T-cell (primary cell): ENCODE data around the gene ATL1. TPM values are rescaled to one million over a fixed set of nuclear protein-coding genes. Genes with fewer than 3 reads are reported as not detected.

ENCODE experiments used
- ATAC-seq, 4 experiments: fragments of 200-7000 bp in 3 of 4; fragments of 150-1000 bp in 1 of 4; cut with Tn5 transposase; replicated peaks in 1 of 4; 1 replicate in 3 of 4; 2 replicates in 1 of 4; pipeline ENCODE4 v1.10.0; 2021; ENCODE audit warnings: moderate library complexity in 3 of 4, mild to moderate bottlenecking in 2 of 4, moderate number of reproducible peaks in 1 of 4
- CTCF ChIA-PET, 2 donors: fragments of 300-600 bp; sonication (Branson Sonifier 250); formaldehyde crosslinking; loops; one replicate each; lab custom pipeline; 2022; ENCODE audit warnings: antibody characterized with exemption in 2 of 2; lab: Charles Lee
- POLR2A ChIA-PET, 2 donors: fragments of 300-600 bp; sonication (Branson Sonifier 250); formaldehyde crosslinking; loops; one replicate each; lab custom pipeline; 2022; ENCODE audit warnings: antibody characterized with exemption in 2 of 2; lab: Charles Lee
- DNase-seq, 35 experiments: peaks; one replicate each; pipeline versions ENCODE4 v3.0.0 to v3.0.0-alpha.2; 2013 to 2023
- H3K27ac ChIP-seq: one replicate; pipeline ENCODE4 v1.5.1; 2013; ENCODE audit warnings: low read length
- H3K27me3 ChIP-seq, 2 experiments: replicated peaks in 1 of 2; 1 replicate in 1 of 2; 2 replicates in 1 of 2; pipeline versions ENCODE4 v1.6.1 to v1.7.0; 2013; ENCODE audit warnings: low read length in 1 of 2, mixed read lengths in 1 of 2; ENCODE audit not compliant: control insufficient read depth in 2 of 2, insufficient read depth in 2 of 2; ENCODE audit errors: extremely low read depth in 1 of 2
- H3K36me3 ChIP-seq, 2 donors: 1 replicate in 1 of 2; 2 replicates in 1 of 2; pipeline versions ENCODE4 v1.6.1 to v1.7.0; 2013; ENCODE audit warnings: low read length in 1 of 2; ENCODE audit not compliant: control insufficient read depth in 2 of 2, insufficient read depth in 1 of 2; ENCODE audit errors: extremely low read depth in 1 of 2
- H3K4me1 ChIP-seq, 2 experiments: 1 replicate in 1 of 2; 2 replicates in 1 of 2; pipeline versions ENCODE4 v1.6.1 to v1.7.0; 2013; ENCODE audit warnings: low read length in 2 of 2, mixed read lengths in 1 of 2; ENCODE audit not compliant: insufficient read depth in 2 of 2, control insufficient read depth in 1 of 2; ENCODE audit errors: extremely low read depth in 1 of 2
- H3K4me3 ChIP-seq, 2 donors: 1 replicate in 1 of 2; 2 replicates in 1 of 2; pipeline versions ENCODE4 v1.5.1 to v1.7.0; 2013; ENCODE audit warnings: mild to moderate bottlenecking in 2 of 2, low read length in 1 of 2, moderate library complexity in 1 of 2; ENCODE audit not compliant: control insufficient read depth in 1 of 2; ENCODE audit errors: extremely low read depth in 1 of 2
- H3K9me3 ChIP-seq: 2 replicates; pipeline ENCODE4 v1.7.0; 2013
- H3K27ac Mint-ChIP-seq, 2 donors: one replicate each; pipeline ENCODE4 v1.8.0; 2020 to 2021; ENCODE audit warnings: mild to moderate bottlenecking in 2 of 2, mixed read lengths in 2 of 2
- H3K27me3 Mint-ChIP-seq, 2 donors: one replicate each; pipeline ENCODE4 v1.8.0; 2021 to 2022; ENCODE audit warnings: mixed read lengths in 2 of 2
- H3K36me3 Mint-ChIP-seq: one replicate; pipeline ENCODE4 v1.8.0; 2021; ENCODE audit warnings: mixed read lengths
- H3K4me1 Mint-ChIP-seq, 3 donors: one replicate each; pipeline ENCODE4 v1.8.0; 2020 to 2022; ENCODE audit warnings: mixed read lengths in 3 of 3, mild to moderate bottlenecking in 1 of 3
- H3K4me3 Mint-ChIP-seq, 3 donors: one replicate each; pipeline ENCODE4 v1.8.0; 2020 to 2022; ENCODE audit warnings: mild to moderate bottlenecking in 3 of 3, mixed read lengths in 3 of 3, moderate library complexity in 3 of 3
- H3K9me3 Mint-ChIP-seq, 3 donors: one replicate each; pipeline ENCODE4 v1.8.0; 2020 to 2022; ENCODE audit warnings: mixed read lengths in 3 of 3
- WGBS: methylation state at CpG from one replicate; pipeline ENCODE4 v1.1.5; 2013; ENCODE audit warnings: missing lambda C conversion rate; ENCODE audit not compliant: insufficient coverage; 5-methylcytosine and 5-hydroxymethylcytosine counted together
- total RNA-seq, 35 experiments: library from RNA in 6 of 35; stranded (reverse) in 6 of 35; fragments of 120-200 nt in 1 of 35; gene quantifications; one replicate each; pipeline versions ENCODE4 v1.2.1 to v1.2.4 and lab custom pipeline; 2013 to 2026

ATL1 gene
- total RNA-seq, 5 donors from 2014 or later (not counting 1 experiment from before 2014, with no cell fraction given) = 1.2 to 3.2 (median 2.1) TPM

DNA sequence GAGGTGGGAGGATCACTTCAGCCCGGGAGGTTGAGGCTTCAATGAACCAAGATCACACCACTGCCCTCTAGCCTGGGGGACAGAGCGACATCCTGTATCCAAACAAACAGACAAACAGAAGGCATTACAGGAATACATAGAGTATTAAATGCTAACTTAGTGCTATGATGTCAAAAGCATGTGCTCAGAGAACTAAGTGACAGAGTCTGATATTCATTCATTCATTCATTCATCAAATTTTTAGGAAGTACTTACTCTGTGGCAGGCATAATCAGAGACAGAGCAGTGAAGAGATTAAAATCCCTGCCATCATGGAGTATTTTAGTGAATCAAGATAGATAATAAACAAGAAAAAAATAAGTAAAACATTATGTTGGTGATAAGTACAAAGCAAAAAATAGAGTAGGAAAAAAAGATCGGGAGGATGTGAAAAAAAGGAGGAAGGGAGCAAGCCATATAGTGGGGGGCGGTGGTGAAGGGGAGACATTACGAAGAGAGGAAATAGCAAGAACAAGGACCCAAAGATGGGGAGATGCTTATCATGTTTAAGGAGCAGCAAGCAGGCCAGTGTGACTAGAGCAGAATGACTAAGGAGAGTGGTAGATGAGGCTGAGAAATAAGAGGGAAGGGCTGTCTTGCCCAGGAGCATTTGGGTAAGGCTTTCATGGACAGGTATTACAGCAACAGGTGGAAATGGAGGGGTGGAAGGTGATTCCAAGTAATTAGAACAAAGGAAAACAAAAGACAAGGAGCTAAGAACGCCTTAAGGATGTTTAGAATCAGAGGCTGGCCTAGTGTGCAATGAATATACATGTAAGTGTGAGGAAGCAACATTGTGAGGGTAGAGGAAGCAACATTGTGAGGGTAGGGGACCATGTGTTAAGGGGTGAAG lies 30.4 kb upstream of the ATL1 start:
- 72% methylated on average over 4 of the region's 6 CpGs for WGBS
- Histone ChIP-seq H3K4me3 (no peak overlapping the region), H3K36me3 (no peaks in the 10 kb centered on the region), H3K27me3 (no peaks in the 10 kb centered on the region), H3K4me1 (peaks cover 23 to 24% of the 10 kb centered on the region in 2 experiments), H3K9me3 (no peaks in the 10 kb centered on the region), H3K27ac (no peak overlapping the region)
- ChIA-PET CTCF (interaction anchor here in 1 of 2 donors (1.3 kb wide), 1 partner anchor 209 kb away, joined by 9 read pairs; no protein-coding TSS in a partner anchor), POLR2A (interaction anchor here in 1 of 2 donors (0.5 kb wide), 1 partner anchor 45 kb away, joined by 4 read pairs; no protein-coding TSS in a partner anchor)
- Mint-ChIP-seq H3K4me3 (peak overlapping the region; percentile 86 to 90 (median 87)), H3K36me3 (no peaks in the 10 kb centered on the region), H3K27ac (peak overlapping the region in 1 of 2 donors; percentile 8), H3K27me3 (no peaks in the 10 kb centered on the region), H3K9me3 (no peaks in the 10 kb centered on the region), H3K4me1 (peaks cover 62 to 70% (median 68%) of the 10 kb centered on the region in 3 donors)
- DNase-seq = no peak
- no peak for ATAC-seq

- peaks cover 54 to 62% (median 60%) of the 10 kb centered on the region in 3 donors for H3K4me1 Mint-ChIP-seq
- H3K27me3 ChIP-seq = no peaks in the 10 kb centered on the region
- no peaks in the 10 kb centered on the region for H3K27me3 Mint-ChIP-seq
- H3K36me3 ChIP-seq = no peaks in the 10 kb centered on the region
- peak overlapping the region; percentile 3 to 8 for H3K27ac Mint-ChIP-seq
- H3K9me3 Mint-ChIP-seq = no peaks in the 10 kb centered on the region
- H3K4me3 ChIP-seq = no peak overlapping the region
- H3K9me3 ChIP-seq = no peaks in the 10 kb centered on the region
- DNase-seq (no peak), ATAC-seq (no peak)
- peaks cover 19 to 22% of the 10 kb centered on the region in 2 experiments for H3K4me1 ChIP-seq
- POLR2A ChIA-PET = interaction anchor here in 1 of 2 donors (0.5 kb wide), 1 partner anchor 45 kb away, joined by 4 read pairs; no protein-coding TSS in a partner anchor
- no peak overlapping the region for H3K27ac ChIP-seq
- CTCF ChIA-PET = no interaction called here
- peak overlapping the region; percentile 86 to 90 (median 87) for H3K4me3 Mint-ChIP-seq
- no peaks in the 10 kb centered on the region for H3K36me3 Mint-ChIP-seq
- WGBS = no CpG with 5 or more reads among the region's 1 CpG
Measured at GRCh38 chr14:50530358-50530757, 29.6 kb upstream of the ATL1 start.

DNA sequence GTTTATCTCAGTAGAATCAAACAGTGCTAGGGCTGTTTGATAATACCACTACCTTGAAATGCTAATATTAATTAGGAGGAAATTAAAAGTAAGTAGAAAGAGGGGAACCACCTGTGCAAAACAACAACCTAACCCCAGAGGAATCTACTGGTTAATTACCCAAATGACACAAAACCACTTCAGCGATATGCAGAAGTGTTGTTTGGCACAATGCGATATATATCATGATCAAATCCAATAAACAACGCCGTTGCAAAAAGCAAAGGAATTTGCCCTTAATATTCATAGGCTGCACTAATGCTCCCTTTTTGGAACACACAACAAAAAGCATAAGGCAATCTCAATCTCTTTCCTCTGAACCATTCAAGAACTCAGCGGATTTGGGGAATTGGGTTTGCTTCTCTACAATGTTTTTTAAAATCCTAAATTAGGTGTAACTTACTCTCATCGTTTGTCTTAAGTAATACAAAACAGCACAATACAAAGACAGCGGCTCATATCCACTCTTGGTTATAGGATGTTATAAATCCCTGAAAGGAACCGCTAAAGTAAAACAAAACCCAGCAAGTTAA lies 29.1 kb upstream of the ATL1 start:
- peaks cover 52 to 60% (median 59%) of the 10 kb centered on the region in 3 donors for H3K4me1 Mint-ChIP-seq
- no peak overlapping the region for H3K27ac ChIP-seq
- 73% methylated on average over 4 of the region's 8 CpGs for WGBS

GRCh38 chr14:50531595-50532501 lies 28.1 kb upstream of the ATL1 start:
- no peaks in the 10 kb centered on the region for H3K9me3 ChIP-seq
- ChIA-PET POLR2A (interaction anchor here in 1 of 2 donors (0.6 kb wide), 1 partner anchor 211 kb away, joined by 3 read pairs; no protein-coding TSS in a partner anchor), CTCF (interaction anchor here in 1 of 2 donors (0.6 to 1.0 kb wide), 2 partner anchors 211 to 484 kb away, joined by 3 to 5 read pairs; no protein-coding TSS in a partner anchor)
- peak overlapping the region; percentile 84 to 88 for H3K27ac Mint-ChIP-seq
- WGBS = under 1% methylated on average over 80 of the region's 82 CpGs
- ATAC-seq (peak in 1 of 4 experiments; percentile 14), DNase-seq (peak in 28 of 35 experiments; percentile 1 to 45 (median 6))
- peak overlapping the region; percentile 87 to 89 for H3K4me3 ChIP-seq
- H3K4me1 ChIP-seq = peaks cover 18 to 19% of the 10 kb centered on the region in 2 experiments
- H3K27me3 ChIP-seq = no peaks in the 10 kb centered on the region
- H3K36me3 ChIP-seq = no peaks in the 10 kb centered on the region
- peak overlapping the region; percentile 86 to 90 (median 87) for H3K4me3 Mint-ChIP-seq
- H3K27ac ChIP-seq = peak overlapping the region; percentile 22
- peaks cover 42 to 52% (median 51%) of the 10 kb centered on the region in 3 donors for H3K4me1 Mint-ChIP-seq
- no peaks in the 10 kb centered on the region for H3K9me3 Mint-ChIP-seq
- H3K36me3 Mint-ChIP-seq = no peaks in the 10 kb centered on the region
- H3K27me3 Mint-ChIP-seq = no peaks in the 10 kb centered on the region

More for the DNA sequence above, 29.1 kb upstream of the ATL1 start:
- Histone ChIP-seq H3K36me3 (no peaks in the 10 kb centered on the region), H3K27me3 (no peaks in the 10 kb centered on the region), H3K4me3 (peak overlapping the region in 1 of 2 donors; percentile 89), H3K4me1 (peaks cover 18 to 19% of the 10 kb centered on the region in 2 experiments), H3K9me3 (no peaks in the 10 kb centered on the region)
- DNase-seq (no peak), ATAC-seq (no peak)
- peak overlapping the region; percentile 86 to 90 (median 87) for H3K4me3 Mint-ChIP-seq
- ChIA-PET POLR2A (no interaction called here), CTCF (no interaction called here)
- peak overlapping the region; percentile 84 to 88 for H3K27ac Mint-ChIP-seq
- no peaks in the 10 kb centered on the region for H3K9me3 Mint-ChIP-seq
- H3K27me3 Mint-ChIP-seq = no peaks in the 10 kb centered on the region
- H3K36me3 Mint-ChIP-seq = no peaks in the 10 kb centered on the region

DNA sequence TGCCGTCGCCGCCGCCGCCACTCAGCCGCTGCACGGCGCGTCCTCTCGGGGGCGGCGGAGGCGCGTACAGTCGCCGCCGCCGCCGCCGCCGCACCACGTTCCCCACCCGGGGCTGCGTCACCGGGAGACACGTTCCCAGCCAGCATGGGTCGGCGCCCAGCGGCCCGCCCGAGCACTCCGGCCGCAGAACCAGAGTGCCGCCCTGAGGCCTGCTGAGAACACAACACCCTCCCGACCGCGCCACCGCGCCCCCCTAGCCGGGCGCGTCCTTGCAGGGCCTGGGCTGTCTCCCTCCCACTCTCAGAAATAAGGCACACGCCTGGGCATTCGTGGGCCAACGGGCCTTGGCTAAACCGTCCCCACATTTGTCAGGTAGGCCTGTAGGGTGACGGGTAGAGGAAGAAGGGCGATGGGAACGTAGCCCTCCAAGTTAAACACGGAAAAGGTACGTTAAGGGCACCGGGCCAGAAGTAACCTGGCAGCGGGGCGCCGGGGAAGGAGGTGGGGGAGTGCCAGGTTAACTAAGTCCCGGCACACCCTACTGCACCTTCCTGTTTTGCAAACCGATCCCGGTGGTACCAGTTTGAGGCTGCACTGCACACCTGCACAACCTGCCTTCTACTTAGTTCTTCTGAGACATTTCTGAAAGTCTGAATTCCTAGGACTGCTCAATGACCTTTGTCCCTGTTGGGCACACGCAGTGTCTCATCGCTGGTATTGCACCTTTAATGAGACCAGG lies 27.3 kb upstream of the ATL1 start, which contains the start of gene MAP4K5:
MAP4K5 (minus strand) TSS at position 68 of the 739 bp plus-strand sequence. CDS start 520 bp downstream, outside the sequence.
- peak; percentile 70 to 94 (median 82) for DNase-seq
- H3K27ac ChIP-seq = peak within 1 kb of the TSS; percentile 50
- Mint-ChIP-seq H3K4me1 (peaks cover 41 to 52% (median 51%) of the 10 kb centered on the region in 3 donors), H3K27me3 (no peaks in the 10 kb centered on the region), H3K4me3 (peak within 1 kb of the TSS; percentile 86 to 90 (median 87)), H3K36me3 (peaks cover 3% of the 10 kb centered on the region), H3K9me3 (no peaks in the 10 kb centered on the region), H3K27ac (peak within 1 kb of the TSS; percentile 84 to 88)
- H3K36me3 ChIP-seq = no peaks in the 10 kb centered on the region
- WGBS = 0% methylated on average over 56 of the region's 60 CpGs
- H3K27me3 ChIP-seq = no peaks in the 10 kb centered on the region
- POLR2A ChIA-PET = no interaction called here
- H3K4me1 ChIP-seq = peaks cover 18 to 19% of the 10 kb centered on the region in 2 experiments
- ATAC-seq = peak; percentile 92 to 97 (median 93)
- H3K9me3 ChIP-seq = no peaks in the 10 kb centered on the region
- peak within 1 kb of the TSS; percentile 87 to 89 for H3K4me3 ChIP-seq
- CTCF ChIA-PET = interaction anchor here in 1 of 2 donors (0.9 to 1.0 kb wide), 2 partner anchors 212 to 215 kb away, joined by 3 to 5 read pairs; no protein-coding TSS in a partner anchor
